Glomerular endothelial cell (primary cell): ENCODE measurements around the gene NPIPA5. TPM values are rescaled to one million over a fixed set of nuclear protein-coding genes. Genes with fewer than 3 reads are reported as not detected.
"Not testable (repeated sequence)": the region's sequence is repeated elsewhere in the genome, so short reads cannot be mapped to it uniquely, and the experiment has no call there.

Experiments used
- DNase-seq: peaks from one replicate; pipeline ENCODE4 v3.0.0-alpha.2; 2011; ENCODE audit warnings: low read depth, low spot score; ENCODE audit errors: extremely low read depth
- total RNA-seq: library from RNA; depleted of rRNA; stranded (reverse); fragments of >200 nt; gene quantifications from 2 replicates; pipeline ENCODE4 v1.2.3, GENCODE V29; 2015

The NPIPA5 gene
- total RNA-seq = 4.8 and 10.2 TPM in 2 replicates

DNA sequence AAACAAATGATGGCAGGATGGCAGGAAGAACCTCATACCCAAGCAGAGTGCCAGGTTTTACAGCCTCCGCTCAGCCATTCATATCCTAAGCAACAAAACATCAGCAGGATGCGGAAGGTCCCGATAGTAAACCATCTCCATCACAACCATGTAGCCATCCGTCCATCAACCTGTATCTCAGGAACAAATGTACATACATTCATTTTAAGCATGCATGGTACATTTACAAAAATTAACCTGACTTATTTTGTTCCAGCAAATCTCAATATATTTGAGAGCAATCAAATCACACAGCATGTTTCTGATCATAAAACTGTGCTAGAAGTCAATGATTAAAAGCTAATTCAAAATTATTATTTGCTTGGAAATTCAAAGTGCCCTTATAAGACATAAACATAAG is at the start of gene NPIPA5:
Gene NPIPA5 (minus strand): TSS at position 101 of the 400 bp plus-strand sequence. CDS start 0 bp downstream, at position 101.
- not testable (repeated sequence) for DNase-seq

GRCh38 chr16:15427648-15428239 is 49.6 kb upstream of the NPIPA5 start:
- peak; percentile 39 for DNase-seq

DNA sequence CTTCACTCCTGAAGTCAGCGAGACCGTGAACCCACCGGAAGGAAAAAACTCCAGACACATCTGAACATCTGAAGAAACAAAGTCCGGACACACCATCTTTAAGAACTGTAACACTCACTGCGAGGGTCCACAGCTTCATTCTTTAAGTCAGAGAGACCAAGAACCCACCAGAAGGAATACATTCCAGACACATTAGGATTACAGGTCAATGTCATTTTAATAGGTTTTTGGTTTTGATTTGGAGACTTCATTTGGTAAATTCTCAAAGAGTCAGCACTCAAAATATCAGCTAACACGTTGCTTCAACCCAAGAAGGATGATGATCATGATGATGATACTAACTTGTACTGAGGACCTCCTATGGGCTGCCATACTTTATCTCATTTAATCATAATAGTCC is 48.7 kb upstream of the NPIPA5 start:
- DNase-seq = no peak

GRCh38 chr16:15425861-15426260 is 47.8 kb upstream of the NPIPA5 start:
- DNase-seq = no peak

DNA sequence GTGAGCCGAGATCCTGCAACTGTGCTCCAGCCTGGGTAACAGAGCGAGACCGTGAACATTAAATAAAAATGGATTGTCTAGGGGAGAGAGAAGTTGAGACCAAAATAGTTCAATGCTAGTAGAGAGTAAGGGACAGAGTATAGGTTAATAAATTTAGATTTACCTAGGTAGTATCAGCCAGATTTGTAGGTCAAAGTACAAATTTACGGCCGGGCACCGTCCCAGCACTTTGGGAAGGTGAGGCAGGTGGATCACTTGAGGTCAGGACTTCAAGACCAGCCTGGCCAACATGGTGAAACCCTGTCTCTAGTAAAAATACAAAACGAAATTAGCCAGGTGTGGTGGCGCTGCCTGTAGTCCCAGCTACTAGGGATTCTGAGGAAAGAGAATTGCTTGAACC is 44.1 kb upstream of the NPIPA5 start:
- DNase-seq = no peak

GRCh38 chr16:15421696-15422095 is 43.6 kb upstream of the NPIPA5 start:
- DNase-seq = not testable (repeated sequence)

DNA sequence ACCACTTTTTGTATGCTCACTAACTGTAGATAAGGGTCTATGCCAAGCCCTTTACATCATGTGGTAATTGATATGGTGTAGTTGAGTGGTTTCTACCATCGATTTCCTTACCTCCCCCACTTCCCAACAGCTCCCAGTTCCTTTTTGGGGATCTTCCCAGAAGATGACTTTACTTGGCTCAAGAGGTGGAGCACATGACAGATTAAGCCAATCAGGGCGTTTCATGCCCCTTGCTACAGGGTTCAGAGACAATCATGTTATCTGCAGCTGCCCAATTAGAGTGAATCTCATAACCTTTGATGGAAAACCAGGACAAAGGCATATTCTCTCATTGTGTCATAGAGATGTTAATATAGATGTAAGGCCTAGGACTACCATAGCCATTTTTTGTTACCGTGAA is 40.1 kb upstream of the NPIPA5 start:
- DNase-seq = no peak

DNA sequence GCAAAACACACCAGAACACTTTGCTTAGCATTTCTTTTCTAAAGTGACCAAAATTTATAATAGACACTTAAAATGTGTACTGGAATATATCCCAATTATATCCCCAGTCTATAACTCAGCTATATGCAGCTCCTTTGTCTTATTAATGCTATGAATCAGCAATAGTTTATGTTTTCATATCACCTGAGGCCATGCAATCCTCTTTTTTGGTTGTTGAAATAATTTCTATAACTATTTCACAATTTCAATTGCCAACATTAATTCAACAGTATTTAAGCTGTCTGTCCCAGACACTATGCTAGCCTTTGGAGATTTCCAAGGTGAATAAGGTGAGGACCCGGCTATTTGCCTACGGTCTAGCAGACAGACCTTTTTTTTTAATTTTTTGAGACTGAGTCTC is 39.1 kb upstream of the NPIPA5 start:
- no peak for DNase-seq

- DNase-seq = no peak
Observed at GRCh38 chr16:15415511-15415985, 37.5 kb upstream of the NPIPA5 start.

DNA sequence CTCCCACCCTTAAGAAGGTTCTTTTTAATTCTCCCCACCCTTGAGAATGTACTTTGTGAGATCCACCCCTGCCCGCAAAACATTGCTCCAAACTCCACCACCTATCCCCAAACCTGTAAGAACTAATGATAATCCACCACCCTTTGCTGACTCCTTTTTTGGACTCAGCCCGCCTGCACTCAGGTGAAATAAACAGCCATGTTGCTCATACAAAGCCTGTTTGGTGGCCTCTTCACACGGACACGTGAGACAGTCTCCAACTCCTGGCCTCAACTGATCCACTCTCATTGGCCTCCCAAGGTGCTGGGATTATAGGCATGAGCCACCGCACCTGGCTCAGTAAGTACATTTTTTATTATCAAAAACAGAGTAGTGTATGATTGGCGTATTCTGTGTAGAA is 31.4 kb upstream of the NPIPA5 start:
- not testable (repeated sequence) for DNase-seq

DNA sequence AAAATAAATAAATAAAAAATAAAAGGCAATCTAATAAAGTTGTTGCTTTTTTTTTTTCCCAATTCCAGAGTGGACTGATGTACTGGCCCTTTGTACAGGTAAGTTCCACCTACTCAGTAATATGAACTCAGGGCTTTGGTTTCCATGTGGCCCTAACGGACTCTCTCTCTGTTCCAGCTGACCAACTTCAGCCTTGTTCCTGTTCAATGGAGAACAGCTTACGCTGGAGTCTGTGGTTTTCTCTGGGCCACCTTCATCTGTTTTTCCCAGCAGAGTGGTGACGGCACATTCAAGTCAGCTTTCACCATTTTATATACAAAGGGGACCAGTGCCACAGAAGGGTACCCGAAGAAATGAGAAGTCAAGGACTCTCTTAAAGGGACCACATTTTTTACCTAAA is 29.7 kb upstream of the NPIPA5 start:
- not testable (repeated sequence) for DNase-seq

DNA sequence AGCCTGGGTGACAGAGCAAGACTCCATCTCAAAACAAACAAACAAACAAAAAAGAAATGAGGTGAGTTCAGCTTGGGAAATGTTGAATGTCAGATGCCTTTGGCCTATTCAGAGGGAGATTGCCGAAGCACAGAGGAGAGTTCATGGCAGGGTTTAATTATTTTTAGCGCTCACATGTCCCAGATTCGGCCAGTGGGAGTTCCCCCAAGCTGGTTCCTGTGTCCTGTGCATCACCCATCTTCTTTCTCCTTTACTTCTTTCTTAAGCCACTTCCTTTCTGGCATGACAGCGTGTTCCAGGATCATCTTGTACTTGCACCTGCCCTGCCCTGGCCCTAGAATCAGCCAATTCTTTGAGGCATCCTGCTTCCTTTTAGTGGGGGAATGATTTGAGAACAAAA is 26.7 kb upstream of the NPIPA5 start:
- no peak for DNase-seq

- DNase-seq = not testable (repeated sequence)
Observed at GRCh38 chr16:15404091-15404490, 26.0 kb upstream of the NPIPA5 start.

GRCh38 chr16:15403392-15403995 is 25.4 kb upstream of the NPIPA5 start:
- no peak for DNase-seq

GRCh38 chr16:15401972-15402371 is 23.9 kb upstream of the NPIPA5 start:
- DNase-seq = no peak

- DNase-seq = not testable (repeated sequence)
Observed at GRCh38 chr16:15400314-15400713, 22.2 kb upstream of the NPIPA5 start.

DNA sequence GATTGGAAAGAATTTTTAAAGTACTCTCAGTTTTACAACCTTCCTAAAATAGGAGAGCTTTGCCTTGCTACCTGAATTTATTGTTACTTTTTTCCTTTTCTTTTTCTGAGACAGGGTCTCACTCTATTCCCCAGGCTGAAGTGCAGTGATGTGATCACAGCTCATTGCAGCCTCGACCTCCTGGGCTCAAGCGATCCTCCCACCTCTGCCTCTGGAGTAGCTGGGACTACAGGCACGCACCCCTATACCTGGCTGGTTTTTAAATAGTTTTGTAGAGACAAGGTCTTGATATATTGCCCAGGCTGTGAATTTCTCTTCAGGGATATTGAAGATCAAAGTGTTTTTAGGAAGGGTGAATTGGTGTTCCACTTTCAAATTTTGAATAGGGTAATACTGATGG is 21.2 kb upstream of the NPIPA5 start:
- no peak for DNase-seq

- DNase-seq = no peak
Observed at GRCh38 chr16:15398618-15399316, 20.7 kb upstream of the NPIPA5 start.

DNA sequence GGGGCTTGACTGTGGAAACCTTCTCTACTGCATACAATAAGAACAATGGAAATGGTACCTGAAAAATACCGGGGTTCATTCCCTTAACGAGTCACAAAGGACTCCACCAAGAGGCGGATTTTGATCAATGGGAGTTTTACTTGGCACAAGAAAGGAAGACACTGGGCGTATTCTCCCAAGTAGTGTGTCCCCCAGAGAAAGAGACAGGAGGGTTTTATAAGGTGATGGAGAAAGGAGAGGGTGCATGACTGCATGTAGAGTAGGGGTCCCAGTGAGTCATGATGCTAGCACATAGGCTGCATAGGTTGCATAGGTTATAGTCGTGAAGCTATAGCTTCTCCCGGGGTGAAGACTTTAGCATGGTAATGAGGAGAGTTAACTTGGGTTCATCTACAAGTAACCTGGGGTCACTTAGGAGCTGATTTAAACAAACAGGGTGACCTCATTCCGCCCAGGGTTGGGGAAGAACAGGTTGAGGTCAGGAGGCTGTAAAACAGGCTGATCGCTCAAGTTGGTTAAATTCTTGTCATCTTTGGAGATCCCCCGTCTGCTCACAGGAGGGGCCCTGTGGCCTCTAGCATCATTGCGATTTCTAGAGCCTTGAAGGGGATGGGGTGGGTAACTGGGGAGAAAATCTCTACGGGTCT is 19.0 kb upstream of the NPIPA5 start:
- no peak for DNase-seq

DNA sequence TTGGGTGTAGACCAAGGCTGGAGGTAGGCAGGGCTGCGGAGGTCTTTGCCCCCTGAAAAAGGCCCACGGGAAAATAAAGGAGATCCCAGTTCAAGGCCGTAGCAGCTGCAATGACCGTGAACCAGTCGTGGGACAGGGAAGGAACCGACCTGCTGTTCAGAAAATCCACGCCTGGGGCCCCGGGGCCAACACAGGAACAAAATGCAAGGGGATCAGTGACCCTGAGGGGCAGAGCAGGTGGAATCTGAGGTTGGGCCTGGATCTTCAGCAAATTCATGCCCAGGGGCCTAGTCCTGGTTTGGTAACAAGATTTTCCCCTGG is 18.4 kb upstream of the NPIPA5 start:
- not testable (repeated sequence) for DNase-seq

DNA sequence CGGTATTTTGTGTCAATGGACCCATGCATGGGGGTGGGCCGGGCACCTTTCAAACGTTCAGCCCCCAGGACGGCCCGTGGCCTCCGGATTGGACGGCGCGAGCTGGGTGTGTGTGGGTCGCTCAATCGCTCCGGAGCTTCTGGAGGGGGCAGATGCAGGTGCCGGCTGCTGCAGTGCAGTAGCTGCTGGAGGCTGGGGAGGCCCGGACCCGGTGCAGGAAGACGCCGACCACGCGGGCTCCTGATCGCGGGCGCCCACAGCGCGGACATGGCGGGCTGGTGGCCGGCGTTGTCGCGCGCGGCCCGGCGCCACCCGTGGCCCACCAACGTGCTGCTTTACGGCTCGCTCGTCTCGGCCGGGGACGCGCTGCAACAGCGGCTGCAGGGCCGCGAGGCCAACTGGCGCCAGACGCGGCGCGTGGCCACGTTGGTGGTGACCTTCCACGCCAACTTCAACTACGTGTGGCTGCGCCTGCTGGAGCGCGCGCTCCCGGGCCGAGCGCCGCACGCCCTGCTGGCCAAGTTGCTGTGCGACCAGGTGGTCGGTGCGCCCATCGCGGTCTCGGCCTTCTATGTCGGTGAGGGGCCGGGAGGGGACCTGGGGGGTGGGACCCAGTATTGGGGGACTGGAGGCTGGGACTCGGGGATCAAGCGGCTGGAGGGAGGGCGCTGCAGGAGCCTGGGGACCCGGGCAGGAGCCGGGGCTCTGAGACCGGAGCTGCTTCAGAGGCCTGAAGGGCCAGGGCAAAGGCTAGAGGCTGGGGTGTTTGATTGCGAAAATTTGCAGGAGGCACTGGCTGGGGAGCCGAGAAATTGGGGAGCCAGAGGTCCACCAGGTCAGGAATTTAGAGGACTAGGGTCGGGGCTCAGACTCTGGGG is 17.8 kb upstream of the NPIPA5 start, which contains the start of gene MPV17L:
Gene MPV17L (plus strand): TSS at position 124 of the 878 bp plus-strand sequence. CDS start 144 bp downstream, at position 268.
- not testable (repeated sequence) for DNase-seq
